ENCODE measurements around the gene CD109.

Gene CD109

GRCh38 chr6:73743081-73743480, 47.1 kb downstream of the CD109 start:
- H3K27me3 ChIP-seq (ENCODE audit: control insufficient read depth, insufficient read depth, low read length): no peaks in the 10 kb centered on the region
- no peak overlapping the region for H3K4me3 ChIP-seq (ENCODE audit: low read length)
- WGBS (ENCODE audit: insufficient coverage, insufficient read length): no CpG with 5 or more reads among the region's 3 CpGs
- H3K27ac ChIP-seq (ENCODE audit: low read length): no peak overlapping the region
- no peaks in the 10 kb centered on the region for H3K36me3 ChIP-seq (ENCODE audit: control insufficient read depth, insufficient read depth, low read length)
- no peak for DNase-seq (ENCODE audit: low read depth, low spot score)
- no peaks in the 10 kb centered on the region for H3K4me1 ChIP-seq (ENCODE audit: control insufficient read depth, insufficient read depth, low read length)
- no peaks in the 10 kb centered on the region for H3K9me3 ChIP-seq (ENCODE audit: control insufficient read depth, insufficient read depth, low read length)

GRCh38 chr6:73743556-73743955, 47.6 kb downstream of the CD109 start:
- Histone ChIP-seq H3K4me3 (ENCODE audit: low read length) (no peak overlapping the region), H3K4me1 (ENCODE audit: control insufficient read depth, insufficient read depth, low read length) (no peaks in the 10 kb centered on the region), H3K27me3 (ENCODE audit: control insufficient read depth, insufficient read depth, low read length) (no peaks in the 10 kb centered on the region), H3K9me3 (ENCODE audit: control insufficient read depth, insufficient read depth, low read length) (no peaks in the 10 kb centered on the region), H3K36me3 (ENCODE audit: control insufficient read depth, insufficient read depth, low read length) (no peaks in the 10 kb centered on the region), H3K27ac (ENCODE audit: low read length) (no peak overlapping the region)
- no CpG with 5 or more reads among the region's 3 CpGs for WGBS (ENCODE audit: insufficient coverage, insufficient read length)
- DNase-seq (ENCODE audit: low read depth, low spot score): no peak

GRCh38 chr6:73746787-73747186, 50.8 kb downstream of the CD109 start:
- Histone ChIP-seq H3K9me3 (ENCODE audit: control insufficient read depth, insufficient read depth, low read length) (no peaks in the 10 kb centered on the region), H3K4me1 (ENCODE audit: control insufficient read depth, insufficient read depth, low read length) (no peaks in the 10 kb centered on the region), H3K4me3 (ENCODE audit: low read length) (no peak overlapping the region), H3K36me3 (ENCODE audit: control insufficient read depth, insufficient read depth, low read length) (no peaks in the 10 kb centered on the region), H3K27me3 (ENCODE audit: control insufficient read depth, insufficient read depth, low read length) (no peaks in the 10 kb centered on the region), H3K27ac (ENCODE audit: low read length) (no peak overlapping the region)
- no CpG with 5 or more reads among the region's 1 CpG for WGBS (ENCODE audit: insufficient coverage, insufficient read length)
- no peak for DNase-seq (ENCODE audit: low read depth, low spot score)

GRCh38 chr6:73747289-73747688, 51.3 kb downstream of the CD109 start:
- no peak overlapping the region for H3K4me3 ChIP-seq (ENCODE audit: low read length)

GRCh38 chr6:73752943-73753342, 56.9 kb downstream of the CD109 start:
- Histone ChIP-seq H3K4me1 (ENCODE audit: control insufficient read depth, insufficient read depth, low read length) (no peaks in the 10 kb centered on the region), H3K9me3 (ENCODE audit: control insufficient read depth, insufficient read depth, low read length) (no peaks in the 10 kb centered on the region), H3K4me3 (ENCODE audit: low read length) (no peak overlapping the region), H3K27me3 (ENCODE audit: control insufficient read depth, insufficient read depth, low read length) (no peaks in the 10 kb centered on the region), H3K36me3 (ENCODE audit: control insufficient read depth, insufficient read depth, low read length) (no peaks in the 10 kb centered on the region), H3K27ac (ENCODE audit: low read length) (no peak overlapping the region)
- no CpG with 5 or more reads among the region's 3 CpGs for WGBS (ENCODE audit: insufficient coverage, insufficient read length)
- no peak for DNase-seq (ENCODE audit: low read depth, low spot score)

More at GRCh38 chr6:73747289-73747688, 51.3 kb downstream of the CD109 start:
- WGBS (ENCODE audit: insufficient coverage, insufficient read length): no CpG with 5 or more reads among the region's 2 CpGs
- Histone ChIP-seq H3K27me3 (ENCODE audit: control insufficient read depth, insufficient read depth, low read length) (no peaks in the 10 kb centered on the region), H3K36me3 (ENCODE audit: control insufficient read depth, insufficient read depth, low read length) (no peaks in the 10 kb centered on the region), H3K4me1 (ENCODE audit: control insufficient read depth, insufficient read depth, low read length) (no peaks in the 10 kb centered on the region), H3K9me3 (ENCODE audit: control insufficient read depth, insufficient read depth, low read length) (no peaks in the 10 kb centered on the region), H3K27ac (ENCODE audit: low read length) (no peak overlapping the region)
- DNase-seq (ENCODE audit: low read depth, low spot score): no peak

- no peaks in the 10 kb centered on the region for H3K9me3 ChIP-seq (ENCODE audit: control insufficient read depth, insufficient read depth, low read length)
- WGBS (ENCODE audit: insufficient coverage, insufficient read length): no CpG with 5 or more reads among the region's 1 CpG
- H3K4me1 ChIP-seq (ENCODE audit: control insufficient read depth, insufficient read depth, low read length): no peaks in the 10 kb centered on the region
- H3K4me3 ChIP-seq (ENCODE audit: low read length): no peak overlapping the region
- no peaks in the 10 kb centered on the region for H3K27me3 ChIP-seq (ENCODE audit: control insufficient read depth, insufficient read depth, low read length)
- H3K27ac ChIP-seq (ENCODE audit: low read length): no peak overlapping the region
- H3K36me3 ChIP-seq (ENCODE audit: control insufficient read depth, insufficient read depth, low read length): no peaks in the 10 kb centered on the region
- no peak for DNase-seq (ENCODE audit: low read depth, low spot score)
Observed at GRCh38 chr6:73766040-73766439, 70.0 kb downstream of the CD109 start.

- Histone ChIP-seq H3K27me3 (ENCODE audit: control insufficient read depth, insufficient read depth, low read length) (no peaks in the 10 kb centered on the region), H3K4me1 (ENCODE audit: control insufficient read depth, insufficient read depth, low read length) (no peaks in the 10 kb centered on the region), H3K27ac (ENCODE audit: low read length) (no peak overlapping the region), H3K4me3 (ENCODE audit: low read length) (no peak overlapping the region), H3K36me3 (ENCODE audit: control insufficient read depth, insufficient read depth, low read length) (no peaks in the 10 kb centered on the region), H3K9me3 (ENCODE audit: control insufficient read depth, insufficient read depth, low read length) (no peaks in the 10 kb centered on the region)
- no CpG with 5 or more reads among the region's 1 CpG for WGBS (ENCODE audit: insufficient coverage, insufficient read length)
- DNase-seq (ENCODE audit: low read depth, low spot score): no peak
Observed at GRCh38 chr6:73768558-73768957, 72.6 kb downstream of the CD109 start.

- DNase-seq (ENCODE audit: low read depth, low spot score): no peak
- no peaks in the 10 kb centered on the region for H3K4me1 ChIP-seq (ENCODE audit: control insufficient read depth, insufficient read depth, low read length)
- no CpG with 5 or more reads among the region's 1 CpG for WGBS (ENCODE audit: insufficient coverage, insufficient read length)
- H3K27ac ChIP-seq (ENCODE audit: low read length): no peak overlapping the region
- no peak overlapping the region for H3K4me3 ChIP-seq (ENCODE audit: low read length)
- no peaks in the 10 kb centered on the region for H3K27me3 ChIP-seq (ENCODE audit: control insufficient read depth, insufficient read depth, low read length)
- no peaks in the 10 kb centered on the region for H3K9me3 ChIP-seq (ENCODE audit: control insufficient read depth, insufficient read depth, low read length)
- H3K36me3 ChIP-seq (ENCODE audit: control insufficient read depth, insufficient read depth, low read length): no peaks in the 10 kb centered on the region
Observed at GRCh38 chr6:73769976-73770375, 74.0 kb downstream of the CD109 start.

- no peaks in the 10 kb centered on the region for H3K9me3 ChIP-seq (ENCODE audit: control insufficient read depth, insufficient read depth, low read length)
- no peak overlapping the region for H3K4me3 ChIP-seq (ENCODE audit: low read length)
- no peaks in the 10 kb centered on the region for H3K4me1 ChIP-seq (ENCODE audit: control insufficient read depth, insufficient read depth, low read length)
- DNase-seq (ENCODE audit: low read depth, low spot score): no peak
- H3K27ac ChIP-seq (ENCODE audit: low read length): no peak overlapping the region
- no peaks in the 10 kb centered on the region for H3K36me3 ChIP-seq (ENCODE audit: control insufficient read depth, insufficient read depth, low read length)
- H3K27me3 ChIP-seq (ENCODE audit: control insufficient read depth, insufficient read depth, low read length): no peaks in the 10 kb centered on the region
- no CpG with 5 or more reads among the region's 1 CpG for WGBS (ENCODE audit: insufficient coverage, insufficient read length)
Observed at GRCh38 chr6:73774311-73774774, 78.3 kb downstream of the CD109 start.

GRCh38 chr6:73779943-73780342, 83.9 kb downstream of the CD109 start:
- no peak for DNase-seq (ENCODE audit: low read depth, low spot score)
- H3K27ac ChIP-seq (ENCODE audit: low read length): no peak overlapping the region
- H3K36me3 ChIP-seq (ENCODE audit: control insufficient read depth, insufficient read depth, low read length): no peaks in the 10 kb centered on the region
- no peaks in the 10 kb centered on the region for H3K4me1 ChIP-seq (ENCODE audit: control insufficient read depth, insufficient read depth, low read length)
- H3K9me3 ChIP-seq (ENCODE audit: control insufficient read depth, insufficient read depth, low read length): no peaks in the 10 kb centered on the region
- no peaks in the 10 kb centered on the region for H3K27me3 ChIP-seq (ENCODE audit: control insufficient read depth, insufficient read depth, low read length)
- no peak overlapping the region for H3K4me3 ChIP-seq (ENCODE audit: low read length)

- Histone ChIP-seq H3K9me3 (ENCODE audit: control insufficient read depth, insufficient read depth, low read length) (no peaks in the 10 kb centered on the region), H3K27me3 (ENCODE audit: control insufficient read depth, insufficient read depth, low read length) (no peaks in the 10 kb centered on the region), H3K36me3 (ENCODE audit: control insufficient read depth, insufficient read depth, low read length) (no peaks in the 10 kb centered on the region), H3K4me1 (ENCODE audit: control insufficient read depth, insufficient read depth, low read length) (no peaks in the 10 kb centered on the region; the same call in 1 of the 2 replicates), H3K27ac (ENCODE audit: low read length) (no peak overlapping the region), H3K4me3 (ENCODE audit: low read length) (no peak overlapping the region)
- DNase-seq (ENCODE audit: low read depth, low spot score): no peak
- no CpG with 5 or more reads among the region's 1 CpG for WGBS (ENCODE audit: insufficient coverage, insufficient read length)
Observed at GRCh38 chr6:73782911-73783310, 86.9 kb downstream of the CD109 start.
